C4-2B (cell line): ENCODE measurements around the gene SLC35F3.

Source experiments
- ZFX ChIP-seq: fragments of 450-650 bp; IDR thresholded peaks from 2 replicates; pipeline ENCODE4 v1.6.1; 2017
- TF ChIP-seq, protein P1 (sequence below): fragments of 450-650 bp; conservative IDR thresholded peaks from 2 replicates; pipeline ENCODE4 v1.5.1; 2017; ENCODE audit warnings: mild to moderate bottlenecking

GRCh38 chr1:233957691-233958090 is 53.2 kb downstream of the SLC35F3 start:
- TF ChIP-seq, protein P1, sequence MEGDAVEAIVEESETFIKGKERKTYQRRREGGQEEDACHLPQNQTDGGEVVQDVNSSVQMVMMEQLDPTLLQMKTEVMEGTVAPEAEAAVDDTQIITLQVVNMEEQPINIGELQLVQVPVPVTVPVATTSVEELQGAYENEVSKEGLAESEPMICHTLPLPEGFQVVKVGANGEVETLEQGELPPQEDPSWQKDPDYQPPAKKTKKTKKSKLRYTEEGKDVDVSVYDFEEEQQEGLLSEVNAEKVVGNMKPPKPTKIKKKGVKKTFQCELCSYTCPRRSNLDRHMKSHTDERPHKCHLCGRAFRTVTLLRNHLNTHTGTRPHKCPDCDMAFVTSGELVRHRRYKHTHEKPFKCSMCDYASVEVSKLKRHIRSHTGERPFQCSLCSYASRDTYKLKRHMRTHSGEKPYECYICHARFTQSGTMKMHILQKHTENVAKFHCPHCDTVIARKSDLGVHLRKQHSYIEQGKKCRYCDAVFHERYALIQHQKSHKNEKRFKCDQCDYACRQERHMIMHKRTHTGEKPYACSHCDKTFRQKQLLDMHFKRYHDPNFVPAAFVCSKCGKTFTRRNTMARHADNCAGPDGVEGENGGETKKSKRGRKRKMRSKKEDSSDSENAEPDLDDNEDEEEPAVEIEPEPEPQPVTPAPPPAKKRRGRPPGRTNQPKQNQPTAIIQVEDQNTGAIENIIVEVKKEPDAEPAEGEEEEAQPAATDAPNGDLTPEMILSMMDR, result no peak
- TF ChIP-seq ZFX, result no peak
